NB4 (cell line): ENCODE results near the gene LY6G5B.

Experiments used
- DNase-seq: peaks from one replicate; pipeline ENCODE4 v3.0.0; 2010; ENCODE audit warnings: low read depth
- H3K4me3 ChIP-seq: one replicate; pipeline ENCODE4 v1.5.1; 2011; ENCODE audit warnings: mild to moderate bottlenecking, low read depth, low read length, moderate library complexity
- MYC ChIP-seq: IDR thresholded peaks from 2 replicates; pipeline ENCODE4 v1.6.1; 2011; ENCODE audit warnings: low read depth, low read length
- POLR2A ChIP-seq: IDR thresholded peaks from 2 replicates; pipeline ENCODE4 v1.6.1; 2011; ENCODE audit warnings: mild to moderate bottlenecking; ENCODE audit not compliant: insufficient read length; ENCODE audit errors: extremely low read depth
- TF ChIP-seq, protein P1 (sequence below): IDR thresholded peaks from 2 replicates; pipeline ENCODE4 v1.6.1; 2011; ENCODE audit warnings: low read depth, low read length
- TF ChIP-seq, protein P2 (sequence below): IDR thresholded peaks from one replicate; pipeline ENCODE4 v1.5.1; 2012; ENCODE audit warnings: low read depth, low read length

Gene LY6G5B

DNA sequence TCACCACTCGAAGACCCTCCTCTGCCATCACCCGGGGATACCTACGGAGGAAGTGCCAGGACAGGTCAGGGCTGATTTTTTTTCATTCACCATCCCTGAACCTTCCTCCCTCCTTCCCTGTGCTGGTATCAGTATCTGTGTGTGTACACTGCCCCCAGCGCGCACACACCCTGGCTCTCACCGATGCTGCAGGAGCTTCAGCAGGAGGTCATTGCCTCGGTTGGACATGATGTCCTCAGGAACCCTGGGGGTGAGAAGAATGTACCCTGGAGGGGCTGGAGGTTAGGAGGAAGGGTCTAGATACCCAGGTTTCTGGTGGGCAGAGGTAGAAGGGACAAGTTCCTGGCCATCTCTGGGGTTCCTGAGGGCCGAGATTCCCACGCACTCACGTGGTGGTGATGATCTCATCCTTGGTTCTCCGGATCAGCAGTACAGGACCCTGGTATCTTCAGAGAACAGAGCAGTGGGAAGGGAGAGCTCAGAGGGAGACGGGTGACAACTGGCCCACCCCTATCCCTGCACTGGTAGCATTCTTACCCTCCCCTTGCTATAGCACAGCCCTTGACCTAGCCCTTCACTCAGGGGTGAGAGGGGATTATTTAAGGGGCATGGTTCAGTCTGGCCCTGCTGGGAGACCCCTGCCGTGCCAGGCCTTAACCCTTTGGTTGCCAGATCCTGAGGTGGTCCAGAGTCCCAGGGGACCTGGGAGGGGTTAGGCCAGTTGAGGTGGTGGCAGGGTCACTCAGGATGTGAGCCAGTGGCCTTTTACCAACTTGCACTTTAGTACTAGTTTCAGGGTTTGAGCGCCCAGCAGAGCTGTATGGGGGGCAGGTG lies 18.3 kb downstream of the LY6G5B start:
- no peak for DNase-seq
- TF ChIP-seq MYC (no peak), POLR2A (no peak)
- TF ChIP-seq, protein P1, sequence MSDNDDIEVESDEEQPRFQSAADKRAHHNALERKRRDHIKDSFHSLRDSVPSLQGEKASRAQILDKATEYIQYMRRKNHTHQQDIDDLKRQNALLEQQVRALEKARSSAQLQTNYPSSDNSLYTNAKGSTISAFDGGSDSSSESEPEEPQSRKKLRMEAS = no peak
- TF ChIP-seq, protein P2, sequence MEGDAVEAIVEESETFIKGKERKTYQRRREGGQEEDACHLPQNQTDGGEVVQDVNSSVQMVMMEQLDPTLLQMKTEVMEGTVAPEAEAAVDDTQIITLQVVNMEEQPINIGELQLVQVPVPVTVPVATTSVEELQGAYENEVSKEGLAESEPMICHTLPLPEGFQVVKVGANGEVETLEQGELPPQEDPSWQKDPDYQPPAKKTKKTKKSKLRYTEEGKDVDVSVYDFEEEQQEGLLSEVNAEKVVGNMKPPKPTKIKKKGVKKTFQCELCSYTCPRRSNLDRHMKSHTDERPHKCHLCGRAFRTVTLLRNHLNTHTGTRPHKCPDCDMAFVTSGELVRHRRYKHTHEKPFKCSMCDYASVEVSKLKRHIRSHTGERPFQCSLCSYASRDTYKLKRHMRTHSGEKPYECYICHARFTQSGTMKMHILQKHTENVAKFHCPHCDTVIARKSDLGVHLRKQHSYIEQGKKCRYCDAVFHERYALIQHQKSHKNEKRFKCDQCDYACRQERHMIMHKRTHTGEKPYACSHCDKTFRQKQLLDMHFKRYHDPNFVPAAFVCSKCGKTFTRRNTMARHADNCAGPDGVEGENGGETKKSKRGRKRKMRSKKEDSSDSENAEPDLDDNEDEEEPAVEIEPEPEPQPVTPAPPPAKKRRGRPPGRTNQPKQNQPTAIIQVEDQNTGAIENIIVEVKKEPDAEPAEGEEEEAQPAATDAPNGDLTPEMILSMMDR = no peak
- H3K4me3 ChIP-seq = no peak overlapping the region

DNA sequence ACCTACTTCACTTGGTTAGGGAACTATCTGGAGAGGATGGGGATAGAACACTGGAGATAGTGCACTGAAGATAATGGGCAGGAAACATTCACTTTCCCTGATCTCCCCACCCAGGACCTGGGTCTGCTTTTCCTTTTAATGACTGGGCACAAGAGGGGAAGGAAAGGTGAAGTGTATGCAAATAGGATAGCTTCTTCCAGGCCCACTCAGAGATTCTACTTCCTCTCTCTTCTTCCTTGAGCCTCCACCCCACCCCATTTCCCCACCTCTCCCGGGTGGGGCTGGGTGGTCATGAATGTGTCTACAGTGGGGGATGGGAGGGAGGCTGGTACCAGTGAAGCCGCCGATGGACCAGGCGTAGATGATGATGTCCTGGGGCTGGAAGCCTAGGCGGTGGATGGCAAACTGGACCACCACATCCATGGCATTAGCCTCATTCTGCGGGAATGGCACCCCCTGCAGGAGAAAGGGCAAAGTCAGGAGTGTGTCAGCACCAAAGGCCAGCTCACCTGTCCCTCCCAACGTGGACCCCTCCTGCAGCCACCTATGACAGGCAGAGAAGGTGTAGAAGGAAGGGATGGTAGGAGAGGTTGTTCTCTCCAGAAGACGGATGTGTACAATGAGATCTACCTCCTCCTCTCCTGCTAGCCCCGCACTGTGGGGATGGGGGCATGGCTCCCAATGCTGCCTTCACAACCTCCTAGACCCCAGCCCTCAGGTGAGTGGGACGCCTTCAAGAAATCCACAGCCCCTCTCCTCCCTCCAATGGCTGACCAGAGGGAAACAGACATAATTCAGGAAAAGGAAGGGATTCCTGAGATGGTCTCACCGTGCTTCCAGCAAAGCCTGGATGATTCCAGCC lies 19.7 kb downstream of the LY6G5B start:
- H3K4me3 ChIP-seq = no peak overlapping the region
- TF ChIP-seq, protein P2 = peak; percentile 60
- TF ChIP-seq, protein P1 = no peak
- TF ChIP-seq POLR2A (no peak), MYC (no peak)
- no peak for DNase-seq

DNA sequence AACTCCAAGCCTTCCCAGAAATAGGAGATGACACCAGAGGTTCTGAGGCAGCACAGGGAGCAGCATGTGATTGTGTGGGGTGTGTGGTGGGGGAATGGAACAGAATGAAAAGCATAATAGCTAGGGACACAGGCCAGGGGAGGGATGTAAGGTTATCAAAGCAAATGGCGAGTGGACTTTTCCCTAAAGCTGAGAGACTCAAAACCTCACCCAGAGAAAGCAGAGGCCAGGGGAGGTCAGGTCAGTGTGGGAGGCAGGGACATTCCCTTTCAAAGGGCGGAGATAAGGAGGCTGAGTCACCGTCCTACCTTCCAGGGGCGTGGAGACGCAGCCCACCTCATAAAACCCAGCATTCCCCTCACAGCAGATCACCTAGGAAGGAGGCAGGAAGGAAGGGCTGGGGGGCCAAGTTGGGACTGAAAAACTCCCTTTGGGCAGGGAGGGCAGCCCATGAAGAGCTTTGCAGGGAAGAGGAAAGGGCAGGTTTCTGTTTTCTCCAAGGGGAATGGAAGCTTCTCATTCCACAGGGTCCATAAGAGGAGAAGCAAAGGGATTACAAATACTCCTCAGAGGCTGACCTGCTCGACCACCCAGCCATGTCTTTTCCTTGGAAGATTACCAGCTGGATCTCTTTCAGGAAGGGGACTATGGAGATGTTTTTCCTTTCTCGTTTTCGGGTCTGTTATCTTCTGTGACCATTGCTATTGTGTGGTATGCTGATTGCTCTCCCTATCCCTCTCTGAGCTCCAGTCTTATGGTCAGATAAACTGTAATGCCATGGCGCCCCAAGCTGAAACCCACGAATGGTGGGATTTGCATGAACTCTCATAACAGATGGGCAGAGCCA lies 20.7 kb downstream of the LY6G5B start:
- H3K4me3 ChIP-seq = no peak overlapping the region
- TF ChIP-seq, protein P1 = no peak
- TF ChIP-seq, protein P2 = no peak
- no peak for TF ChIP-seq POLR2A
- no peak for TF ChIP-seq MYC
- DNase-seq = no peak

DNA sequence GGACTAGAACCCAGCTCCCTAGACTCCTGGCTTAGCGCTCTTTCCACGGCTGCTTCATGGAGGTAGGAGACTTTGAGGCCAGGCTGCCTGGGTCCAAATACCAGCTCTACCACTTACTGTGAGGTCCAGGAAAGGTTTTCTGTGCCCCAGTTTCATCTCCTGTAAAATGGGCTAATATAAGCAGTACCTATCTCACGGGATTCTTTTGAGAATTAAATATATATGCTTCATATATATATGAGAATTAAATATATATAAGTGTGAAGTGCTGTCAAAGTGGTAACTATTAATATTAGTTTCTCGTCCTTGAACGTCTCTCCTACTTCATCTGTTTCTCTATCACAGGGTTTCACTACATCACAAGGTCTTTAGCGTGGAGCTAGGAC lies 21.3 kb downstream of the LY6G5B start:
- no peak overlapping the region for H3K4me3 ChIP-seq
- DNase-seq = no peak
- TF ChIP-seq MYC (no peak), POLR2A (no peak)
- TF ChIP-seq, protein P2 = no peak
- TF ChIP-seq, protein P1 = no peak

DNA sequence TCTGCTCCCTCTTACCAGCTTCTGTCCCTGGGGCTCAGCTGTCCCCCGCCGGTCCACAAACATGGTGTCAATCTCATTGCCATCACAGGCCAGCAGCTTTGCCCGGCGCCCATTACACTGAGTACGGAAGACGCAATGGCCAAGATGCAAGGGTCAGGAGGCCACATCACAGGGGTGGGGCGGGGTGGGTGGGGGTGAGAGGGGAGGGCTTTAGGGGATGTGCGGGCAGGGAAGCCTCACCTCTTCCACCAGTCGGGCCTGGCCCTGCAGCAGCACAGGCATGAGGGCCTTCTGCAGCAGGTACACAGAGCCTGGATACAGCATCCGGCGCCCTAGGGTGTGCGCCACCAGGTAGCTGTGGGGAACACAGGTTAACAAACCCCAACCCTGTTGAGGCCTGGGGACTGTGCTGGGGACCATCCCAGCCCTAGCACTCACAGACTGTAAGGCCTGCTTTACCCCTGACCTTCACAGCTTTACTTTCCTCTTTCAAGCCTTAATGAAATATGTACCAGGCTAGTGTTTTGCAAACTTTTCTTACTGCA lies 21.9 kb downstream of the LY6G5B start:
- no peak for DNase-seq
- TF ChIP-seq, protein P2 = no peak
- no peak for TF ChIP-seq MYC
- no peak for TF ChIP-seq POLR2A
- TF ChIP-seq, protein P1 = no peak

More for the DNA sequence above, 21.9 kb downstream of the LY6G5B start:
- no peak overlapping the region for H3K4me3 ChIP-seq
